GM19238 (cell line): ENCODE results near the gene NELL2.
A peak's percentile ranks its signal among the peaks of the same experiment; 100 is the strongest.
"Not testable (repeated sequence)": the region's sequence is repeated elsewhere in the genome, so short reads cannot be mapped to it uniquely, and the experiment has no call there.

ENCODE experiments used
- DNase-seq: peaks from one replicate; pipeline ENCODE4 v3.0.0; 2011; ENCODE audit warnings: low spot score; ENCODE audit not compliant: insufficient read length

NELL2 gene

DNA sequence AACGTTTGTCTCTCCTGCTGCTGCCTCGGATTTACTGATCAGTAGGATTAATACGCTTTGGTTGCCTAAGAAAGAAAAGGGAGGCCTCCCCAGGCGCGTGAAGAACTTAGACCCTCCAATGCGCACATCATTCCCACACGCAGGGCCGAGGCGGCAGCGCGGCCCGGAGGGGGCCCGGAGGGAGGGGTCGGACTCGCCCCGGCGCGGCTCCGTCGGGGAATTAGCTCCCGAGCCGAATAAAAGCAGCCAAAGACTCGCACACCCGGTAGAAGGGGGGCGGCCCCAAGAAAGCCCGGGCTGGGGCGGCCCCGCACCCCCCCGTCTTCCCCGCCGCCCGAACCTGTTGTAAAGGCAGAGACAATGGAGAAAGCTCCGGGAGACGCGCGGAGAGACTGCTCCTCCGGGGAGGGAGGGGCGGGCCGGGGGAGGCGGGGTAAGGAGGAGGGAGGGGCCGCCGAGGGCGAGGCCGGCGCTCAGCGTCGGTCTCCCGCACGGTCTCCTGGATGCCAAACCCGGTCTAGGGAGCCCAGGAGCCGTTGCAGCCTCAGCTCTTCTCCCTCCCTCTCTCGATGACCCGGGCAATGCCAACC lies at the start of gene NELL2:
Gene NELL2 (minus strand): TSS at position 362 of the 590 bp plus-strand sequence. CDS start 446 bp downstream, outside the sequence.
- DNase-seq = peak; percentile 16

DNA sequence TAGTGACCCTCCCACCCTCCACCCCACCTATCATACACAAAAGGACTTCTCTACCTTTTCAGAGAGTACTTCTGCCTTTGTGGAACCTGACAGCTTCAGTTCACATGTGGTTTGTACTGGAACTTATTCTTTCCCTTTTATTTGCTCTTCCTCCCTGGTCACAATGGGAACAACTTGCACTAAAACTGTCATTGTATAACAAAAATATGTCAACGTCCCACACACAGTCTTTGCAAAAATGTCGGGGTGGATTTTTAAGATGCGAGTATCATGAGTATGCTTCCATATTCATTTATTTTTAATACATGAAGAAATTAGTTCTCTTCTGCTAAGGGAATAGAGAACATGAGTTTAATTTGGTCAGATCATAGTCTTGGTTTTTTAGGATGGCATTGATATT lies 45.6 kb upstream of the NELL2 start:
- no peak for DNase-seq

DNA sequence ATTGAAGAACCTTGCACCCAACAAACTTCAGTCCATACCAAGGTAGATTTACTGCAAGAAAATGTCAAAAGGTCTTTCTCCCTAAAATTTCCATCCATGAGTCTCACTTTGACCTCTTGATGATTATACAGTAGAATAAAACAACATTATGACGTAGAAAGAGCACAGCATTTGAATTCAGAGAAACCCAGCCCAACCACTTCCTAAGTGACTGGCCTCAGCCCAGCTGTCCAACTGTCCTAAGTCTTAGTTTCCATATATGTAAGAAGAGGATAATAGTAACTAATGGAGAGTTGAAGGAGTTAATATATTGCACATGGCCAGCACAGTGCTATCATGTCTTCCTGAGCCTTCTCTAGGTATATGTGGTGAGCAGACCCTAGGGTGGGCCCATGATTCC lies 41.0 kb upstream of the NELL2 start:
- DNase-seq = no peak

DNA sequence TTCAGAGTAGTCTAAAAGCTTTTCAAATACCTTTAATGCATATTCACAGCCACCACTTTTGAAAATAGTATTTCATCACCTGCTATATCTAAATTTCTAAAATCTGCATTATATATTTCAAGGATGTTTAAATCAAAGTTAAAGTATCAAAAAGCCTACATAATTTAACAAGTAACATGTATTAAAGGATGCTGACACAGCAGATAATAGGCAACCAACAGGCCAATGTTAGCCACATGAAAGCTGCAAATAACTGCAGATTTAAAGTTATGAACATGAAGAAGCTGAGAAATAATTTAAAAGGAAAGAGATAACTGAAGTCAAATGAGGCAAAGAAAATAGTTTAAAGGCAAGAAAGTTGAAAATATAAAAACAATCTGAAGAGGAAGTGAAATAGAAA lies 39.8 kb upstream of the NELL2 start:
- DNase-seq = no peak

DNA sequence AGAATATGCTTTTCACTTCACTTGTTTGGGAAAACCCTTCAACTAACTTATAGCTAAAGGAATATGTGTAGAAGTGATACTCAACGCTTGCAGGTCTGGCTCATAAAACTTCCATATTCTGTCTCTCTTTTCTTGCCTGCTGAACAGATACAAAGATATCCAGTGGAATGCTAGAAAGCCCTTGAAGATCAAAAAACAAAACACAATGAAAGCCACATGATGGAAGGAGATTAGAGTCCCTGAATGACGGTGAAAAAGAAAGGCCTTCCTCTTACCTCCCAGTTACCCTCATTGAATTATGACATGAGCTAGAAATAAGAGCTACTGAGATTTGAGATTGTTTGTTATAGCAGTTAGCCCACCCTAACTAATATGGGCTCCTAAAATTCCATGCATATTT lies 28.2 kb upstream of the NELL2 start:
- no peak for DNase-seq

DNA sequence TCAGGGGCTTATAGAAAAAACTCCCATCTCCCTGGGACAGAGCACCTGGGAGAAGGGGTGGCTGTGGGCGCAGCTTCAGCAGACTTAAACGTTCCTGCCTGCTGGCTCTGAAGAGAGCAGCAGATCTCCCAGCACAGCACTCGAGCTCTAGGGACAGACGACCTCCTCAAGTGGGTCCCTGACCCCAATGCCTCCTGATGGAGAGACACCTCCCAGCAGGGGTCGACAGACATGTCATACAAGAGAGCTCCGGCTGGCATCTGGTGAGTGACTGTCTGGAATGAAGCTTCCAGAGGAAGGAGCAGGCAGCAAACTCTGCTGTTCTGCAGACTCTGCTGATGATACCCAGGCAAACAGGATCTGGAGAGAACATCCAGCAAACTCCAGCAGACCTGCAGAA lies 22.0 kb upstream of the NELL2 start:
- DNase-seq = not testable (repeated sequence)

DNA sequence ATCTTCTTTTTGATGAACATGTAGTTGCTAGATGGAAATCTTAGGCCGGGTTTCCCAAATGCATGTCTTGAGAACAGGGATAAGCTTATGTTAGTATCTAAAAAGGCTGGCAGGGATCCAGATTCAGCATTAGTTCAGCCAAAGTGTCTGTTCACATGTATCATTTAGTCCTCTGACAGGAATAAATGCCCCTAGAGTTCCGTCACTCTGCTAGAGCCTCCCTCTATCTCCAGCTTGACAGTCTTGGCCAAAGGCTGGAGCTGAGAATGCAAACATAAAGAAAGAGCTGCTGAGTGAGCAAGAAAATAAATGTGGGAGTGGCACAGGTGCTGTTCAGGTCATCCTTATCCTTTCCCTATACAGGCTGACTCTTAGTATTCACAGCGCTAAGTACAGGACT lies 13.8 kb upstream of the NELL2 start:
- no peak for DNase-seq

DNA sequence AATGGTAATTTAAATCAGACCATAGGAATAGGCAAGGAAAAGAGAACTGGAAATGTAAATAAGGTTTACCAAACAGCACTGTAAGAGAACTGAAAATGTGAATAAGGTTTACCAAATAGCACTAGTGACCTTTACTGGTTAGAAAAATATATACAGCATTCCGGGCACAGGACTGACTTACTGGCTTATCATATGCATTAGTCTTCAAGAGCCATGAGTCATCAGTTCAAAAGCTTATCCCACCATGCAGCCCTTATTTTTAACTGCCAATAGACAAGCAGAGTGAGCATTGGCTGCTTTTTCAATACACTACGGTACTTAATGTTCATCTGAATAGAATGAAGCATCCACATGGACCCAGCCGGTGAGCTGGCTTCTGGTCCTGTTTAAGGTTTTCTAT lies 13.0 kb upstream of the NELL2 start:
- DNase-seq = no peak

DNA sequence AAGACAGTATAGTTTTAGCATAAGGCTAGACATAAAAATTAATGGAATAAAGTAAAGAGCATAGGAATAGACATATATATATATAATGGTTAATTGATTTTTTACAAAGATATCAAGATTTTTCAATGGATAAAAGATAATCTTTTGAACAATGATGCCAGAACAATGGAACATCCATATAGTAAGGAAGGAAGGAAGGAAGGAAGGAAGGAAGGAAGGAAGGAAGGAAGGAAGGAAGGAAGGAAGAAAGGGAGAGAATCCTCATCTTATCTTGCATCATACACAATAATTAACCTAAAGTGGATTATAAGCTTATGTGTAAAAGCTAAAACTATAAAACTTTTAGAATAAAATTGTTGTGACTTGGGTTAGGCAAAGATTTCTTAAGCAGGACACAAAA lies 9.8 kb upstream of the NELL2 start:
- DNase-seq = no peak

DNA sequence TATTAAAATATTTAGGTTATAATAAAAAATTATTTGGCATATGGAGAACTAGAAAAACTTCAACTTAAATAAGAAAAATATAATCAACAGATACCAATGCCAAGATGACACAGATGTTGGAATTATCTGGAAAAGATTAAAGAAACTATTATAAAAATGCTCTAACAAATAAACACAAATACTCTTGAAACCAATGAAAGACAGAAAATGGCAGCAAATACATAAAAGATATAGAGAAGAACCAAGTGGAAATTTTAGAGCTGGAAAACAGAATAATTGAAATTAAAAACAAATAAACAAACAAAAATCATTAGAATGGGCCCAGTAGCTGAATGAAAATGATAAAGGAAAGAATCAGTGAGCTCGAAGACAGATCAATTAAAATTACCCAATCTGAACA lies 5.1 kb upstream of the NELL2 start:
- no peak for DNase-seq

DNA sequence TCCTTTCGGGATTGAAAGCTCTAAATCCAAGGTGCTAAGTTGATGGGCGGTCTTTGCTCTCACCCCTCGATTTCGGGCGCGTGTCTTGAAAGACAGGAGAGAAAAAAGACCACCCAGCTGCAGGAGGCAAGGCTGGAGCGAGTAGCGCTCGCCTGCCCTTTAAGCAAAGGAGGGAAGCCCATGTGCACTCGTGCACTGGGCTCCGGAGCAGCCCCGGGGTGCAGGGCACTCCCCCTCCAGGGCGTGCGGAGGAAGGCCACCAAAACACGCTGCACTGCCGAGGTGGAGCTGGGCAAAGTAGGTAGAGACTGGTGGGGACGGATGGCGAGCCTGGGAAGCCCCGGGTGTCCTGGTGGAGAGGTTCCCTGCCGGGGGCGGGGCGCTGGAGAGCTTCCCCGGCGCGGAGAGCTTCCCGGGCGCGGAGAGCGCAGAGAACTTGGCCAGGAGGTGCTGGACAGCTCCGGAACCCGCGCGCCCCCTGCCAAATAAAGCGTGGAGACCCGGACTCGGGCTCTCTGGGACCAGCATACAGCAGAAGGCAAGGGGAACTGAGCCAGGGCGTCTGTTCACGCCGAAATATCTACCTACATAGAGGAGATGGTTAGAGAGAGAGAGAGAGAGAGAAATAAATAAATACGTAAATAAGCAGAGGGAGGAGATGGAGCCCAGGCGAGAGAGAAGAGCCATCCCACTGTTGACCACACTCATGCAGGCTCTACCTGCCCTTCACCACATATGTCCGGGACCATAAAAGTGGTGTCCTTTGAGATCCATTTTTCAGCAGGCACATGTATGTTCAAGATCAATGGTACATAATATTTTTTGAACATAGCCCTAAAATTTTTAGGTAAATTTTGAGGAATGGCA lies 662 bp upstream of the NELL2 start:
- no peak for DNase-seq

DNA sequence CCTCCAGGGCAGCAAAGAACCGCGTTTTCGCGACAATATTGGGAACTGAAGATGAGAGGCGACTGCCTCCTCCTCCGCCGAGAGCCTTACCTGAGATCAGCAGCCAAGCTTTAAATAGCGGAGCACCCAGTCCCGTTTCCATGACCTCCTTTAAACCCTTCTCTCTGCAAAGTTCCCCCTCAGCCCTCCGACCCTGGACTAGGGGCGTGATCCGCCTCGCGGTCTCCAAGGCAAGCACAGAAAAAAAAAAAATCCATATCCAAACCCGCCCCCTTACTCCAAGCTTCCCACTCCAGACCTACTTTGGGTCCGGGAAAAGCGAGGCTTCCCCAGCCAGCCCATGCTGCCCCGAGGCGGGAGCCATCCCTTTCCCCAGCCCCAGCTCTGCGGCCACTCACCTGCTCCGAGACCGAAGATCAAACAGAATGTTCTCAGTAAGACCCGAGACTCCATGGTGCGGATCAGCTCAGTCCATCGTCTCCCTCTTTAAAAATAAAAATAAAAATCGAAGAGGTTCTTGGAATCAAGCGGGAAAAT lies 630 bp downstream of the NELL2 start:
- DNase-seq = no peak

DNA sequence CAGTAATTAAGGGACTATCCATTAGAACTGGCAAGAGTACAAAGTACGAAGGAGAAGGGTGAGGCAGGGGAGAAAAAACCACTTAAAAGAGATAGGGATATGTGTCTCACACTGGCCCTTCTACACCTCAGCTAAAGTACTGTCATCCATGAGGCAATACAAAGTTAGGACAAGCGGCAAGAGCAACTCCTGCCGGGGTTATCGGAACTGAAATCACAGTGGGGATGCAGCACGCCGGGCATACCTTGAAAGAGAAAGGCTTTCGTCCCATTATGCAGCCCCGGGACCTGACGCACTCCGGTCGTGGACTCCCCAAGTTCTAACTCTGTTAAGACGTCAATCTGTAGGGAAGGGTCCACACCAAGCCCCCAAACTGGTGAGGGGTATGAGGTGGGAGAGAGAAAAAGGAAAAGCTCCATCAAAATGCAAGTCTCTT lies 1.1 kb downstream of the NELL2 start:
- no peak for DNase-seq

DNA sequence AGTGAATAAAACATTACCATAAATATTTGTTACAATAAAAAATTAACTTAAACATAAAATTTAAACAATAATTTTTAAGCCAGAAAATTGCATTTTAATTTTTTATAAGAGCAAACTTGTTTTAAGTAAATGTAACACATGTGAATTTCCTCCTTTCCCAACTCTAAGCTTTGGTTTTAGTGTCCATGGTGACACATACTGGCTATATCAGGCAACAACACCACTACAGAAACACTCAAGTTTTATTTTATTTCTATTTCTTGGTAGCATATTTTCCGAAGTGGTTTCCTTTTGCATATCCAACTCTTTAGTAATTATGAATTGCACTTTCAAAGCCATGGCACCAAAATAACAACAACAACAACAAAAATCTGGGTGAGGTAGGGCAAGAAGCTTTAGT lies 2.2 kb downstream of the NELL2 start:
- DNase-seq = no peak

DNA sequence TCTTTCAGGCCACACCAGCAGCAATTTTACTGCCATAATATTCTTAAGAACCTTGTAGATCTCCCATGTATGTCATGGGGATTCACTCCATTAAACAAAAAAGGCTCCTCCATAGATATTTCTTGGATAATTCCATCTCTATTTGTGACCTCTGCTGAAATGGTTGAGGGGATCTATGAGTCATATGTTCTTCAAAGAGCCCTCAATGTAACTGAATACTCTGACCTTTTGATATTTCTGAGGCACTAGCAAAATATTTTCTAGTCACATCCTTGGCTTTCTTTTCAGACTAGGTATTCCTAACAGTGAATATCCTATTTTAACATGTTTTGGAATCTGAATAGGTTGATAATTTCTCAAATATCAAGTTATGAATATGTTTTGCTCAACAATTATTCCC lies 6.6 kb downstream of the NELL2 start:
- DNase-seq = no peak

DNA sequence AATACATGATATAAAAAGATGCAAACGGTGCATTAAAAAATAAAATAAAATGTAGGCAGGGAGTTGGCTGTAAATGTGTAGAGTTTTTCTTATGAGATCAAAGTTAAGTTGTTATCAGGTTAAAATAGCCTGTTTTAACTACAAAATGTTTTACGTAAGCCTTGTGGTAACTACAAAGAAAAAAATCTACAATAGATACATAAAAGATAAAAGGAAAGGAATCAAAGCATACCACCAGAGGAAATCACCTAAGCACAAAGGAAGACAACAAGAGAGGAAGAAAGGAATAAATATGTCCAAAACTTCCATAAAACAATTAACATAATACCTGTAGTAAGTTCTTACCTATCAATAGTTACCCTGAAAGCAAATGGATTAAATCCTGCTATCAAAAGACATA lies 12.2 kb downstream of the NELL2 start:
- no peak for DNase-seq

DNA sequence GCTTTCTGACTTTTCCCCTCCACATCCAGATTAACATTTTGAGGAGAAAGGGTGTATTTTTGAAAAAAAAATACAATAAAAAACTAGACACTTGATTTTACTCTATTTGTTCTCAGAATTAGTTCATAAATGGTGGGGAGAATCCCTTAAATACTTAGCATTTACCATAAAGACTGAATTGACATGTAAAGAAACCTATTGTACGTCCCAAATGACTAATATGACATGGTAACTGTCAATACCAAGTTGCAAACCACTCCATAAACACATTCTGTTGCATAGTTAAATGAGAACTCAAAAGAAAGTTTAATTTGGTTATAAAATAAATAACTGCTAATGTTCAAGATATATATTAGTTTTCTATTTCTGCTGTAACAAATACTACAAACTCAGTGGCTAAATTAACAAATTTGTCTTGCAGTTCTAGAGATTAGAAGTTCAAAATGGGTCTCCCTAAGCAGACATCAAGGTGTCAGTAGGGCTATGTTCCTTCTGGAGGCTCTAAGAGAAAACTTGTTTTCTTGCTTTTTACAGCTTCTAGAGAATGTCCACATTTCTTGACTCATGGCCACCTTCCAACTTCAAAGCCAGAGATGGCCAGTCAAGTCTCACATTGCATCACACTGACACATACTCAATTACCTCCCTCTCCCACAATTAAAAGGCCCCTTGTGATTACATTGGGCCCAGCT lies 16.0 kb downstream of the NELL2 start:
- DNase-seq = no peak

DNA sequence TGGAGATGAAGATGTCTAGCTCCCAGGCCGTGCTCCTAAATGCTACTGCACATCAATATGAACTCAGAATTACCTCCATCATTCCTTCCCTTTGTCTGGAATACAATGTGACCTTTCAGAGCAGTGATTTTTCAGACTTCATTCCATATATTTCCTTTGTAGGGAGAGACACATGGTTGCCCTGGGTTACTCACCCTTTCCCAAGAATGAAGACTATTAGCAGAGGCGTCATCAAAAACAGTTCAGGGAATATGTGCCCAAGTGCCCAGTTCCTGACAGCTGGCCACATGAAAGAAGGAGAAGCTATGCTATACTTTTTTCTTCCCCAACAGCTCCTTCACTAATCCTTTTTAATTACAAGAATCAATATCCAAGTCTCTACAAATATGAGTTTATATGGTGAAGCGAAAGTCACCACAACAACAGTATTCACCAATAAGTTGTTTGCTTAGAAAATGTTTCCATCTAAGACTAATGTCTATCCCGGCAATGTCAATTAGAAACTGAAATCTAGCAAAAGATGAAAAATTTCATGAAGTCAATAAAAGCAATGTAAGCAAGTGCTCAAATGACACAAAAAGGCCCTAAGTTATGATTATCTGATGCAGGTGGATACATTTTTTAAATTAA lies 17.8 kb downstream of the NELL2 start:
- no peak for DNase-seq

DNA sequence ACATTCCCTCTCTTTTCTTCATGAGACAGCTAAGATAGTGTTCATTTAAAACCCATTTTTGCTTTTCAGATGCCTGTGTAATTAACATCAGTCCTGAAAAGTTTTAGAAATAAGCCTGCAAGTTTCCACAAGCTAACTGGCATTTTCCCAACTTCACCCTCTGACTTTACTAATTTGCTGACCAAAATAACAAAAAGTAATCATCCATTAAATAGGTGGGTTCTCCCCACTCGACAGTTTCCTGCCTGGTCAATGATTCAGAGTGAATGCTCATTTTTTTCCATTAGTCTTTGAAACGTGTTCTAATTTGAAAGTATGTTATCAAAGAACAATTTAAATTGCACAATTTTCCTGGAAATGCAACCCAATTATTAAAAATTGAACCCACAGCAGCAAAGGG lies 23.6 kb downstream of the NELL2 start:
- no peak for DNase-seq

DNA sequence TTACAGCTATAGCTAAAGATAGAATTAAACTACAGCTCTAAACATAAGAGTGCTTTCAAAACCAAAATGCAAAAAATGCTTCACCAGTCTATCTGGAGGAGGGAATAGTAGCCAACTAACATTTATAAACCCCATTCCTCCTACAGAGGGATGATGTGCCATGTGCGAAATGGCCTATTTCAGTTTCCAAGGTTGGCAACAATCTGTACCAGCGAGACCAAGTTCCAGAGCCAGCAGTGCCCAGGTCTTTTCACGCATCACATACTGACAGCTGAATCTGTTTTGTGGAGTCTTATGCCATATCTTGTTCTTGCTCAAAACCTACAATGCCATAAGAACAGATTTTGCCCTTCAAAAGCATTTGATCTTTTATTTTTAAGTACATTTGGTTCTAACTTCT lies 24.5 kb downstream of the NELL2 start:
- DNase-seq = no peak

DNA sequence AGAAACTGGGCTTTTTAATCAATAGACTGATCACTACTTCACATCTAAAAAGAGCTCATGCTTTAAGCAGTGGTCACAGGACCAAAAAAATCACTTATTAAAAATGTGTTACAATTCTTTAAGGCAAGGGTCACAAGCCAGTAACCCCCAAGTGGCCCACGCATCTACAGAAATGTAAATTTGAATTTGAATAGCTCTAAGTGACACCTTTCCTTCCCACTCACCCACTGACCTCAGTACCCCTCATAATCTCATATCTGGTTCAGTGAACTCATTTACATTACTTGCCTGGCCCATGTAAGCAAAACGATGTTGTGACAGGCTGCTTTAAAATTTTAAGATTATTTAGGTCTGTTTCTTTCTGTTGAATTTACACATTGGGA lies 27.4 kb downstream of the NELL2 start:
- DNase-seq = no peak
